PC-3 (cell line): Measurements from ENCODE around the gene TAGLN2.

ENCODE experiments used
- CTCF ChIP-seq: fragments of 300-600 bp; sonication (generic); conservative IDR thresholded peaks from 2 replicates; pipeline ENCODE4 v1.5.1; 2017; ENCODE audit warnings: antibody characterized with exemption, low read depth, mild to moderate bottlenecking, low read length
- EZH2 ChIP-seq: fragments of 300-600 bp; sonication (generic); IDR thresholded peaks from one replicate; pipeline ENCODE4 v1.6.1; 2017; ENCODE audit warnings: antibody characterized with exemption, mild to moderate bottlenecking, low read length; ENCODE audit not compliant: unreplicated experiment
- EZH2phosphoT487 ChIP-seq: fragments of 300-600 bp; sonication (generic); IDR thresholded peaks from 2 replicates; pipeline ENCODE4 v1.6.1; 2018; ENCODE audit warnings: mild to moderate bottlenecking, antibody characterized with exemption, low read length, borderline replicate concordance

GRCh38 chr1:159911326-159912070 lies 13.8 kb downstream of the TAGLN2 start:
- TF ChIP-seq CTCF (no peak), EZH2 (no peak), EZH2phosphoT487 (no peak)
